GM19025 (cell line): ENCODE results near the gene XPO5.
"Not testable (repeated sequence)": the region's sequence is repeated elsewhere in the genome, so short reads cannot be mapped to it uniquely, and the experiment has no call there.

Experiments
- ATAC-seq: cut with Tn5 transposase; IDR thresholded peaks from one replicate; pipeline ENCODE4 v1.9.1; 2021; ENCODE audit warnings: mild to moderate bottlenecking, low read depth, moderate library complexity; ENCODE audit not compliant: unreplicated experiment

The XPO5 gene

DNA sequence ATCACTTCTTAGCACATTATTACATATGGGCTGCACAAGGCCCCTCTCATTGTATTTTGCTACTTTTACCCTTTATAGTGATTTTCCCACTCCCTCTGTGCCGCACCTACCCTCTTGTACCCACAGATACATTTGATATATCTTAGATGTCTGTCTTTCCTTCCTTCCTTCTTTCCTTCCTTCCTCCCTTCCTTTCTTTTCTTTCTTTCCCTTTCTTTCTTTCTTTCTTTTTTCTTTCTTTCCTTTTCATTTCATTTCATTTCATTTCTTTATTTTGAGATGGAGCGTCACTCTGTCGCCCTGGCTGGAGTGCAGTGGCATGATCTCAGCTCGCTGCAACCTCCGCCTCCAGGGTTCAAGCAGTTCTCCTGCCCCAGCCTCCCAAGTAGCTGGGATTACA lies 12.4 kb upstream of the XPO5 start:
- ATAC-seq, result no peak

DNA sequence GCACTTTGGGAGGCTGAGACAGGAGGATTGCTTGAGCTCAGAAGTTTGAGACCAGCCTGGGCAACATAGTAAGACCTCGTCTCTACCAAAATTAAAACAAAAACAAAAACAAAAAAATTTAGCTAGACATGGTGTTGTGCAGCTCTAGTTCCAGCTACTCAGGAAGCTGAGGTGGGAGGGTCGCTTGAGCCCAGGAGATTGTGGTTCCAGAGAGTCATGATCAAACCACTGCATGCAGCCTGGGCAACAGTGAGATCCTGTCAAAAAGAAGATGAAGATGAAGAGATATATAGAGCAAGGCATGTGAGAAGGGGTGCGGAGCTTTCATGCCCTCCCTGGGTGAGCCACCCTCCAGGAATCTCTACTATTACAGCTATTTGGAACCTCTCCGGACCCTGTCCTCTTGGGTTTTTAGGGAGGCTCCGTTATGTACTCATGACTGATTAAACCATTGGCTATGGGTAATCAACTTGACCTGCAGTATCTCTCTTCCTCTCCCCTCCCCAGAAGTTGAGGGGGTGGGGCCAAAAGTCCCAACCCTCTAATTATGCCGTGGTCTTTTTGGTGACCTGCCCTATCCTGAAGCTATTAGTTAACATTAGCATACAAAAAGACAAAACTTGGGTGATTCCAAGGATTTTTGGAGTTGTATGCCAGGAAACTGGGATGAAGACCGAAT lies 9.2 kb upstream of the XPO5 start:
- no peak for ATAC-seq

DNA sequence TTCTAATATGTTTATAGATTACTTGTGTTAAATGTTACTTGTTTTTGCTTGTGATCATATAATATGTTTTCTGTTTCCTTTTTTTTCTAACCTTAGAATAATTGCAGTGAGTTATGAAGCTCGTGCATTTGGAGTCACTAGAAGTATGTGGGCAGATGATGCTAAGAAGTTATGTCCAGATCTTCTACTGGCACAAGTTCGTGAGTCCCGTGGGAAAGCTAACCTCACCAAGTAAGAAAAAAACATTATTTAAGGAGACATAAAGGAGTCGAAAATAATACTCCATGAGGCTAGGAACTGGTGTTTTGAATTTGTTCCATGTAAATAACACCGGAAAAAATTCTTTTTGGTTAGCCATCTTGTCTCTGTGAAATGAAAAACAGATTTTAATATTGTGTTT lies 7.1 kb upstream of the XPO5 start:
- no peak for ATAC-seq

DNA sequence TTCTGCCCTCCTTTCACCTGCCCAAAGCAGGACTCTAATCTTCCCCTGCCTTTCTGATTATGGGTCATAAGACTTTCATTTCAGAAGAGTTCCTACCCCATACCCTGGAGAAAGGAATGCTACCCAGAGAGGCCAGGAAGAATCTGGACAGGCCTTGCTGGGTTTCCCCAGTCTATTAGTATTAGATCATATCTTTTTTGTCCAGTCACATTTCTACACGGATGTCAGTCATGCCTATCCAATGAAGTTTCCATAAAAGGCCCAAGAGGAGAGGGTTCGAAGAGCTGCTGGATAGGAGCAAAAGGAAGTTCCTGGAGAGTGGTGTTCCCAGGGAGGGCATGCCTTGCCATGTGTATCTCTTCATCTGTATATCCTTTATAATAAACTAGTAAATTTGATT lies 3.3 kb upstream of the XPO5 start:
- no peak for ATAC-seq

DNA sequence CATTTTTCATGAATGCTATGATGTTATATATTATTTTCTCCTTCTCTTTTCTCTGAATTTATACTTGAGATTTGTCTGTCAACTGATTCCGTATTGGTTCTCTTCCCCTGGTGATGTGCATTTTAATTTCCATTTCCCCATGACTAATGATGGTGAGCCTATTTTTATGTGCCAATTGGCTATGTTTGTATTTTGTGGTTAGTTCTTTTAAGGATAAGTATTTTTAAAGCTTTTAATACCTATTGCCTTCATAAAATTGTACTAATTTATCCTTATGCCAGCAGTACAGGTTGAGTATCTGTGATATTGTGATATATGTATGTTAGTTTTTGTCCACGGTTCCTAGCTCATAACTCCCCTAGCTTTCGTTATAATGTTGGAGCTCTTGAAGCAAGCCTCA lies 2.9 kb upstream of the XPO5 start:
- no peak for ATAC-seq

DNA sequence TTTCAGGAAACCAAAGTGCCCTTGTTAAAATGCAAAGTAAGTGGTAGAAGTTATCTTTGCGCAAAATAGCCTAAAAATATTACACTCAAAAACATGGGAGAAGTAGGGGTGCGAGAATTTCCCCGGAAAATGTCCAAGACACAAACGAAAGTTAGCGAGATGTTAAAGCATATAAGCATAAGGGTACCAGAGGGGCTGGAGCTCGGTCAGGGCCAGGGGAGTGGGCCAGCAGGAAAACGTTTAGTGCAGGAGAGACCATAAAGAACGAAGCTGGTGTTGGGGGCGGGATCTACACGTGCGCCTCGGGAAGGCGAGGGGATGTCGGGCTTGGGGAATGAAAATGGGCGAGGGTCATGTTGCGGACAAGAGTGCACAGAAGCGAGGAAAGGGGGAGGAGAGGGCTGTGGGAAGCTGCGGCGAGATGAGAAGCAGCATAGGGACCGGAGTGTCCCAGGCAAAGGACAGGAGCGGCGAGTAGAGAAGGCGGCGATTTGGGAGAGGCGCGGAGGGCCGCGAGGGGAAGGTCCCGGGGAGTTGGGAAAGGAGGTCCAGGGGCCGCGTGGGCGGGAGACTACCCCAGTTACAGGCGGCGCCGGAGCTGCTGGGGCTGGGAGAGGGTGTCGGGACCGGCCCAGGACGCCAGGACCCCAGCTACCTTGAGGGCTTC lies 600 bp downstream of the XPO5 start:
- ATAC-seq, result no peak

DNA sequence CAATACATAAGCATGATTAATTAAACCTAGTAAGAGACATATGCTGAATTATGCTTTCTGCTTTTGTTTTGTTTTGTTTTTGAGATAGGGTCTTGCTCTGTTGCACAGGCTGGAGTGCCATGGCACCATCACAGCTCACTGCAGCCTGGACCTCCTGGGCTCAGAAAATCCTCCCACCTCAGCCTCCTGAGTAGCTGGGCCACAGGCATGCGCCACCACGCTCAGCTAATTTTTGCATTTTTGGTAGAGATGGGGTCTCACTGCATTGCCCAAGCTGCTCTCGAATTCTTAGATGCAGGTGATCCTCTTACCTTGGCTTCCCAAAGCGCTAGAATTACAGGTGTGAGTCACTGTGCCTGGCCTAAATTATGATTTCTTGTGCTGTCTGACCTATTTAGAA lies 3.8 kb downstream of the XPO5 start:
- ATAC-seq, result no peak

DNA sequence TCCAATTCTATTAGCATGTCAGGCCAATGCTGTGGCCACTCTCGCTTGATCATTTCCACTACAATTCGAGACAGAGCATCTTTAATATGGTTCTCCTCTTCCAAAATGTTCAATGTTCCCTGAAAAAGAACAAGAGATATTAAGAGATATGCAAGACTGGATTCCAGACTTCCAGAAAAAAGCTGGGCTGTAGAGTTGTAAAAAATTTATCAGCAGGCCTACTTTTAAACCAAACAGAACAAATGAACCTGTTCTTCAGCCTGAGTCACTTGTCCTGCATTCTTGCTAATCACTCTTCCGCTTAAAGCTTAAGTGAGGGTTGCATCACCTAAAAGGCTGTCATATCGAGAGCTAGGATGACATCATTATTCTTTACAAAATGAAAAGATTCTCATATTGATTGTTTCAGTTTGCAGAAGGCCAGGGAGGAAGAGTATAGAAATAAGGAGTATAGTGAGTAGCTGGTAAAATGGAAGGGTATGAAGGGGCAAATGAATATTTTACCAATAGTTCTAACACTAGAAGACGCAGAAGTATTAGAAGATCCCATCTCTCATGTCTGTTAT lies 4.9 kb downstream of the XPO5 start:
- ATAC-seq, result no peak

DNA sequence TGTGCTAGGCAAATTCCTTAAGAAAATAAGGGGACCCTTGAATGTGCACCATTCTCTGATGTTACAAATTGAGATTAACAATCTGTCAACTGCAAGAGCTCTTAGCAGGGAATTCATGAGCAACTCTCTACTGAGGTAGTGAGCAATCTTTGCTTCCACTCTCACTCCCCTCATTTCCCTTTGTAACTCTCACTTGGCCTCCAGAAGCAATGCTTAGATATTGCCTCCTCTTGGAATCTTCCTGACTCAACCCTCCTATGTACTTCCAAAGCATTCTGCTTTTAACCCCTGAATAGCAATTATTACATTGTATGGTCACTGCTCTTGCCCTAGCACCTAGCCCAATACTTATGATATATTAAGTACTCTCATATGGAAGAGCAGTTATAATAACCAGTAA lies 16.5 kb downstream of the XPO5 start:
- no peak for ATAC-seq

DNA sequence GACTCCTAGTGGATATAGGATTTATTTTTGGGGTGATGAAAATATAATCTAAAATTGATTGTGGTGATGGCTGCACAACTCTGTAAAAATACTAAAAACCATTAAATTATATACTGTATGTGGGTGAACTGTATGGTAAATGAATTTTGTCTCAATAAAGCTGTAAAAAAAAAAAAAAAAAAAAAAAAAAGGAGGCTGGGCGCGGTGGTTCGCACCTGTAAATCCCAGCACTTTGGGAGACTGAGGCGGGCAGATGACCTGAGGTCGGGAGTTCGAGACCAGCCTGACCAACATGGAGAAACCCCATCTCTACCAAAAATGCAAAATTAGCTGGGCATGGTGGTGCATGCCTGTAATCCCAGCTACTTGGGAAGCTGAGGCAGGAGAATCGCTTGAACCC lies 18.2 kb downstream of the XPO5 start:
- ATAC-seq, result not testable (repeated sequence)

DNA sequence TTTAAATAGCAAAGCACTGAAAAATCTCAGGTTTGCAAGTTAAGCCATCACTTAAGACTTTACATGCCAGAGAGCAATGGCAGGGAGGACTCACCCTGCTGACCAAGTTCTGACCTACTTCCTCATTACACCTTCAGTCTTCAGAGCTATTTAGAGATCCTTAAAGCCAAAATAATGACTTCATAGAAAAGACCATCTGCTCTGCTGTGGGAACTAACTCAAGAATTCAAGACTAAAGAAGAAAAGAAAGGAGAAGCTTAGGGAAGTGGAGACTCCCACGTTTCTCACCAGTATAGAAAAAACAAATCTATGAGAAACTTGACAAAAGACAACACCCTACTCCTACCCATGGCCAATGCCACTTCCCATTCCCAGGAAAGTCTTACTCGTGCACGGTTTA lies 28.6 kb downstream of the XPO5 start:
- ATAC-seq, result no peak

DNA sequence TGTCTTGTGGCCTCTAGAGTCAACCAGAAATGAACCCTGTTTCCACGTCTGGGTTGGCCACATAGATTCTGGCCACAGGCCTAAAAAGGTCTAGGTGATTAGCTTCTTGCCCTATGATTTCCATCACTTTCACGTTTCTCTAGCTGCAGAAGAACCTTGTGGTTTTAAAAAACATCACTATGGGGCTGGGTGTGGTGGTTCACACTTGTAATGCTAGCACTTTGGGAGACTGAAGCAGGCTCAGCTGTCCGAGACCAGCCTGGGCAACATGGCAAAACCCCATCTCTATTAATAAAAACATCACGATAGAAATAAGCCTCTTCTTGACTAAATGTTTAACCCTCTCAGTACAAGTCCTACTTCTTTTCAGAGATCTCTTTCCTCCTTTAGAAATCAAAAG lies 31.4 kb downstream of the XPO5 start:
- ATAC-seq, result no peak

DNA sequence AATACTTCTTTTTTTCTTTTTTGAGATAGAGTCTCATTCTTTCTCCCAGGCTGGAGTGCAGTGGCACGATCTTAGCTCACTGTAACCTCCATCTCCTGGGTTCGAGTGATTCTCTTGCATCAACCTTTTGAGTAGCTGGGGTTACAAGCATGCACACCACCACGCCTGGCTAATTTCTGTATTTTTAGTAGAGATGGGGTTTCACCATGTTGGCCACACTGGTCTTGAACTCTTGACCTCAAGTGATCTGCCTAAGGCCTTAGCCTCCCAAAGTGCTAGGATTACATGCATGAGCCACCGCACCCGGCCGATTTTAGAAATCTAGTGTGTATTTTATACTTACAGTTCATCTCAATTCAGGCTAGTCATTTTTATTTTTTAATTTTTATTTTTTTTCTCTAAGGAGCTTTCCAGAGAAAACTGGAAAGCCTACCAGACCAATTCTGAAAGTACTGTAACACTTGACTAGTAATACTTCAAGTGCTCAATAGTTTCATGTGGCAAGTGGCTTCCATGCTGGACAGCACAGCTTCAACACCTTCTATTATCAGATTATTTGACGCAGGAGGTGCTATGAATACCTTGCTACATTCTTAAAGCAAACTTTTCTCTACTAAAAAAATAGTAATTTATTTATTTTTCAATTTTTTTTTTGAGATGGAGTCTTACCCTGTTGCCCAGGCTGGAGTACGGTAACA lies 33.9 kb downstream of the XPO5 start:
- ATAC-seq, result no peak

DNA sequence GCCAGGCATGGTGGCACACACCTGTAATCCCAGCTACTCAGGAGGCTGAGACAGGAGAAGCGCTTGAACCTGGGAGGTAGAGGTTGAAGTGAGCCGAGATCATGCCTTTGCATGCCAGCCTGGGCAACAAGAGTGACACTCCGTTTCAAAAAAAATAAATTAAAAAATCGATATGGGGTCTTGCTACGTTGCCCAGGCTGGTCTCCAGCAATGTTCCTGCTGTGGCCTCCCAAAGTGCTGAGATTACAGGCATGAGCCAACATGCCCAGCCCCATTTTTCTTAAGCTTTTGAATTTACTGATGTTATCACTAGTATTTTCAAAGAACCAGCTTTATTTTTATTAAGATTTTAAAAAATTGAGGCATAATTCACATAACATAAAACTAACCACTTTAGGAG lies 35.3 kb downstream of the XPO5 start:
- ATAC-seq, result no peak

DNA sequence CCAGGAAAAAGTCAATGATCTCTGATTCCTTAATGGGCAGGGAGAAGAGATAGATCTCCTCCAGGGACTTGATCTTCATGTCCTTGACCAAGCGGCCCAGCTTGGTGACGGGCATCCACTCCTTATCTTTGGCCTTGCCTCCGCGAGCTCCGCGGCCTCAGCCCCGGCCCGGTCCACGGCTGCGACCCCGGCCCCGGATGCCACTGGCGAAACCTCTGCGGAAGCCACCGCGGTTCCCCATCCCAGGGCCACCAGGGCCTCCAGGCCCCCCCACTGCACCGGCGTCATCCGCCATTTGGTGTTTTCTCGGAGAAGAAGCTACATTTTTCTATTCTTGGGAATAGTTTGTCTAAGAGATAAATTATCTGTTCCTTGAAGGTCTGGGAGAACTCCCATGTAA lies 36.4 kb downstream of the XPO5 start:
- not testable (repeated sequence) for ATAC-seq

DNA sequence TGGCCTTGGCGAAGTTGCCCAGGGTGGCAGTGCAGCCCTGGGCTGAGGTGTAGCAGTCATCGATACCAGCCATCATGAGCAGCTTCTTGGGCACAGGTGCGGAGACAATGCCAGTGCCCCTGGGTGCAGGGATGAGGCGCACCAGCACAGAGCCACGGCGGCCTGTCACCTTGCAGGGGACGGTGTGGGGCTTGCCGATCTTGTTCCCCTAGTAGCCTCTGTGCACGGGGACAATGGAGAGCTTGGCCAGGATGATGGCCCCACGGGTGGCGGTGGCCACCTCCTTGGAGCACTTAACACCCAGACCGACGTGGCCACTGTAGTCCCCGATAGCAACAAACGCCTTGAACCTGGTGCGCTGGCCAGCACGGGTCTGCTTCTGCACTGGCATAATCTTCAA lies 36.9 kb downstream of the XPO5 start:
- ATAC-seq, result not testable (repeated sequence)

DNA sequence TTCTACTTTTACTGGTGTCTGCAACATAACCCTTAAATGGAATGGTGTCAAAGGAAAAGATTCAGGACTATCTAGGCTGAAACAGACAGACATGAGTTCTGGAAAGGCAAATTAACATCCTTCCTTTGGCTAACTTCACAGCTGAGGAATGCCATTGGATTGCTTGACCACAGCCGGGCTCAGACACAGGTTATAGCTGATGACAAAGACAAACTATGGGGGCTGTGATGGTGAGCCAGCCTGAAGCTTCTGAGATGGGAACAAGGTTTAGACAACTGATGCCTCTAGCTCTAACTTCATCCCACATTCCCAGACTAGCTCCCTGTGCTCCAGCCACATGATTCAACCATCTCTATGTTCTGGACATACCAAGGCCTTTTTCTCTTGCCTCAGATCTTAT lies 43.6 kb downstream of the XPO5 start:
- ATAC-seq, result no peak

DNA sequence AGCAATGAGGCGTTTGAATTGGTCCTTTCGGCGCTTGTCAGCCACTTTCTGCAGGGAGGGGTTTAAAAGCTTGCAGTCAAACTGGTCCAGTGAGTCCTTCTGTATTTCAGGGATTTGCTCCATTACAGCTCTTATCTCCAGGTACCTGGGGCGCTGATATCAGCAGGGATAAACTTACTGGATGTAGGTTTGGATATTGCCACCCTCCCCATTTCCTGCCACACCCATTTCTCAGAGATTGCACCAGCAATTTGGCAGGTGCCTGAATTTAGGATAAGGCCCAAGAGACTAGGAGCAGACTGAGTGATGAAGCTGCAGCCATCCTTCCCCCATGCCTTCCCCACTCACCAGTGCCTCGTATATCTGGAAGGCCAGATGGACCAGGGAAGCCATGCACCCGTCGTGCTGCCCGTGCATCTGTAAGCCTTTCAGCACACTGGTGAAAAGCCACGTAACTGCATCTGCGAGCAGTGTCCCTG lies 51.3 kb downstream of the XPO5 start:
- no peak for ATAC-seq

DNA sequence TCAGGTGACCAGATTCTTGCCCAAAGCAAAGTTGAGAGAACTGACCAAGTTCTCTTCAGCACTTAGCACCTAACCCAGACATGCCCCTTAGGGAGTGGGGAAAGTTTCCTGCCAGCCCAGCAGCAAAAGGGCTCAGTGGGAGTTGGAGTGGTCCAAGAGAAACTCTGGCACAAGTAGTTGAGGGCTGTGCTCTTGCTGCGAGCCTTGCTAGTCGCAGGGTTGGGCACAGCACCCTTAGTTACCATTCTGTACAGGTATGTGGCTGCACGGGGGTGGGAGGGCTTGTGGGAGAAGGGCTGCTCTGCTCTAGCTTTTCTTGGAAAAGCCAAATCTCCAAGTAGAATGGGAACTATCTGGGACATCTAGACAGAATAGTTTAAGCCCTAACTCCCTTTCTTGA lies 52.6 kb downstream of the XPO5 start:
- no peak for ATAC-seq

DNA sequence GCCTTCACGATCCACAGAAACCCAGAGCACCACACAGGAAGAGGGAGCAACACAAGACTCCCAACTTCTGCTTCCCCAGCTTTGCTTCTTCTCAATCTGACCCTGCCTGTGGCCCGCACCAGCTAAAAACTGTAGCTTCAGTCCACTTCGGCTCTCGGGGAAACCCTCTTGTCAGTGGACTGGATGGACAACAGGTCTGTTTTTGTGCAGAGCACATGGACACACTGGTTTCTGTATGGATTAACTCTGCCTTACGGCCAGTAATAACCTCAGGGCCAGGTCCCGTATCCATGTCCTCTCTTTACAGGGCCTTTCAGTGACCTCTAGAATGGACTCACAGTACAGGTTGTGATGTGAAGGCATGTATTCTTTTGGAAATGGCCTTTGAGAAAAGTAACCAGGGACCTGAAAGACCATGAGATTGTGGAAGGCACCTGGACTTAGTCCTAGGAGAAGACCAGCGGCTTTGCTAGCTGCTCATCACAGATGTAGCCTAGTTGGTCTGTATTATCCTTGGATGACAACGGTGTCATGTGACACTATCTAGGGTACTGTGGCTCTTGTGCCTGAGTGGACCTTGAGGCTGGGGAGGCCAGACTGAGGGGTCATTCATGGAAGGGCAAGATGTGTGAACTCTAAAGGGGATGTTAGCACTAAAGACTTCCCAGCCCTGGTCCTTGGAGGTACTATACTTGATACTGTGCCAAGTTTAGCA lies 53.1 kb downstream of the XPO5 start:
- no peak for ATAC-seq

DNA sequence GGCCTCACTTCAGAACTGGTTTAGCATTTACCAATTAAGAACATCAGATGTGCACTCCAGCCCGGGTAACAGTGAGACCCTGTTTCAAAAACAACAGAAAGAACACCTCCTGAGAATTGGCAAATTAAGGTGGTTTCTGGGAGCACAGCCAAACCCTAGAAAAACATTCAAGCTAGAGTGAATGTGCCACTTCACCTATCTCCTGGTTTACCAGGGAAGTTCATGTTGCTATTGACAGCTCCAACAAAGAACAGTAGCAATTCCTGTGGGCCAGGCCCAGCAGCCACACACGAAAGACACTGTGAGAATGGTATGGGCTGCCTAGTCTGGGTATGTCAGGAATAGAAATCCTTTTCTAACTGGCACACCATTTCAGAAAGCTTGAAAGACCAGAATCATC lies 54.0 kb downstream of the XPO5 start:
- no peak for ATAC-seq
